Left renal cortex interstitium (tissue), 4 donors: ENCODE results near the gene PRMT7. TPM values are rescaled to one million over a fixed set of nuclear protein-coding genes. Genes with fewer than 3 reads are reported as not detected.

Source experiments
- polyA plus RNA-seq, 4 donors: library from polyadenylated mRNA; unstranded; fragments of 120-200 nt; gene quantifications; one replicate each; pipeline ENCODE4 v1.2.1, GENCODE V29; 2013; ENCODE audit not compliant: insufficient read length in 4 of 4

PRMT7 gene
- polyA plus RNA-seq, 4 donors: 39.4 to 71.5 (median 61.7) TPM

Other genes with a start within 250 kb of the PRMT7 start
- gene NFATC3, start 225.6 kb upstream of the PRMT7 start, polyA plus RNA-seq: 10 to 100 TPM; 30.8 to 35.5 (median 32.9) TPM
- gene ESRP2, start 74.9 kb upstream of the PRMT7 start, polyA plus RNA-seq: 10 to 100 TPM; 25.5 to 44.0 (median 32.1) TPM
- gene PLA2G15, start 65.6 kb upstream of the PRMT7 start, polyA plus RNA-seq: 10 to 100 TPM; 21.6 to 27.0 (median 22.9) TPM
- 10 to 100 TPM; 12.1 to 20.3 (median 14.8) TPM for gene SLC7A6, start 46.5 kb upstream of the PRMT7 start, polyA plus RNA-seq
- gene SLC7A6OS, start 73 bp upstream of the PRMT7 start, polyA plus RNA-seq: 10 to 100 TPM; 19.5 to 26.4 (median 23.0) TPM
- 1 to 10 TPM; 1.1 to 2.4 (median 1.7) TPM for gene SMPD3, start 137.5 kb downstream of the PRMT7 start, polyA plus RNA-seq
- gene ZFP90, start 228.3 kb downstream of the PRMT7 start, polyA plus RNA-seq: 10 to 100 TPM; 35.8 to 46.4 (median 41.4) TPM